ENCODE results near the gene SCNN1G. TPM values are rescaled to one million over a fixed set of nuclear protein-coding genes. Genes with fewer than 3 reads are reported as not detected.

Gene SCNN1G
- total and polyA plus RNA-seq, 4 donors = not detected

- Histone ChIP-seq H3K27ac (ENCODE audit: low read depth in 1 of 2, low read length in 2 of 2) (no peak overlapping the region), H3K36me3 (ENCODE audit: control insufficient read depth in 4 of 4, insufficient read depth in 3 of 4, low read depth in 1 of 4, low read length in 3 of 4) (no peaks in the 10 kb centered on the region), H3K9me3 (ENCODE audit: control insufficient read depth in 4 of 4, low read length in 3 of 4) (no peaks in the 10 kb centered on the region), H3K4me1 (ENCODE audit: control insufficient read depth in 4 of 4, insufficient read depth in 4 of 4, low read length in 3 of 4) (no peaks in the 10 kb centered on the region), H3K4me3 (ENCODE audit: low read depth in 1 of 3, low read length in 3 of 3) (no peak overlapping the region), H3K9ac (ENCODE audit: low read depth in 1 of 2, low read length in 2 of 2) (no peak overlapping the region), H3K27me3 (ENCODE audit: control insufficient read depth in 4 of 4, insufficient read depth in 4 of 4, low read length in 3 of 4) (no peaks in the 10 kb centered on the region)
- no peak for TF ChIP-seq HNF4A (conservative IDR thresholded peaks at IDR 0.05)
- TF ChIP-seq, protein P1, sequence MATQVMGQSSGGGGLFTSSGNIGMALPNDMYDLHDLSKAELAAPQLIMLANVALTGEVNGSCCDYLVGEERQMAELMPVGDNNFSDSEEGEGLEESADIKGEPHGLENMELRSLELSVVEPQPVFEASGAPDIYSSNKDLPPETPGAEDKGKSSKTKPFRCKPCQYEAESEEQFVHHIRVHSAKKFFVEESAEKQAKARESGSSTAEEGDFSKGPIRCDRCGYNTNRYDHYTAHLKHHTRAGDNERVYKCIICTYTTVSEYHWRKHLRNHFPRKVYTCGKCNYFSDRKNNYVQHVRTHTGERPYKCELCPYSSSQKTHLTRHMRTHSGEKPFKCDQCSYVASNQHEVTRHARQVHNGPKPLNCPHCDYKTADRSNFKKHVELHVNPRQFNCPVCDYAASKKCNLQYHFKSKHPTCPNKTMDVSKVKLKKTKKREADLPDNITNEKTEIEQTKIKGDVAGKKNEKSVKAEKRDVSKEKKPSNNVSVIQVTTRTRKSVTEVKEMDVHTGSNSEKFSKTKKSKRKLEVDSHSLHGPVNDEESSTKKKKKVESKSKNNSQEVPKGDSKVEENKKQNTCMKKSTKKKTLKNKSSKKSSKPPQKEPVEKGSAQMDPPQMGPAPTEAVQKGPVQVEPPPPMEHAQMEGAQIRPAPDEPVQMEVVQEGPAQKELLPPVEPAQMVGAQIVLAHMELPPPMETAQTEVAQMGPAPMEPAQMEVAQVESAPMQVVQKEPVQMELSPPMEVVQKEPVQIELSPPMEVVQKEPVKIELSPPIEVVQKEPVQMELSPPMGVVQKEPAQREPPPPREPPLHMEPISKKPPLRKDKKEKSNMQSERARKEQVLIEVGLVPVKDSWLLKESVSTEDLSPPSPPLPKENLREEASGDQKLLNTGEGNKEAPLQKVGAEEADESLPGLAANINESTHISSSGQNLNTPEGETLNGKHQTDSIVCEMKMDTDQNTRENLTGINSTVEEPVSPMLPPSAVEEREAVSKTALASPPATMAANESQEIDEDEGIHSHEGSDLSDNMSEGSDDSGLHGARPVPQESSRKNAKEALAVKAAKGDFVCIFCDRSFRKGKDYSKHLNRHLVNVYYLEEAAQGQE (IDR thresholded peaks at IDR 0.05) = peak; percentile 98
- DNase-seq (ENCODE audit: low spot score) = no peak
- 45% methylated on average over 2 of the region's 2 CpGs for WGBS
Observed at GRCh38 chr16:23174622-23175021, 7.9 kb upstream of the SCNN1G start.

DNA sequence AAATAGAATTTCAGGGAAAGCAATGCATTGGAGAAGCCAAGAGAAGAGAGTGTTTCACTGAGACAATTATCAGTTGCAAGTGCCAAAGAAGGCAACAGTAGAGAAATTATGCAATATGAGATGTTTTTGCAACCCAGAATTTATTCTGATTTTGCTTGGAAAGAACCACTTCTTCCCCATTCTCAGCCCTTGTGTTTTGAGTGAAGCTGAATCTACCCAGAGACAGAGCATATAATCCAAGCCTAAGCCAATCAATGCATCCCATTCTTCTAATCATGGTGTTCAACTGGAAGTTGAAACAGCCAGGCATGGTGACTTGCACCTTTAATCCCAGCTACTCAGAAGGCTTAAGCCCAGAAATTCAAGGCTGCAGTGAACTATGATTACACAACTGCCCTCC lies 6.9 kb upstream of the SCNN1G start:
- Histone ChIP-seq H3K4me3 (ENCODE audit: low read depth in 1 of 3, low read length in 3 of 3) (no peak overlapping the region), H3K27me3 (ENCODE audit: control insufficient read depth in 4 of 4, insufficient read depth in 4 of 4, low read length in 3 of 4) (peaks cover 0 to 4% (median 0%) of the 10 kb centered on the region in 4 donors), H3K4me1 (ENCODE audit: control insufficient read depth in 4 of 4, insufficient read depth in 4 of 4, low read length in 3 of 4) (no peaks in the 10 kb centered on the region), H3K27ac (ENCODE audit: low read depth in 1 of 2, low read length in 2 of 2) (no peak overlapping the region), H3K36me3 (ENCODE audit: control insufficient read depth in 4 of 4, insufficient read depth in 3 of 4, low read depth in 1 of 4, low read length in 3 of 4) (no peaks in the 10 kb centered on the region), H3K9me3 (ENCODE audit: control insufficient read depth in 4 of 4, low read length in 3 of 4) (no peaks in the 10 kb centered on the region), H3K9ac (ENCODE audit: low read depth in 1 of 2, low read length in 2 of 2) (no peak overlapping the region)
- TF ChIP-seq HNF4A (conservative IDR thresholded peaks at IDR 0.05) = no peak
- TF ChIP-seq HNF4G (IDR thresholded peaks at IDR 0.05) = no peak
- no peak for TF ChIP-seq EGR1 (IDR thresholded peaks at IDR 0.05; ENCODE audit: low read depth in 2 of 2)
- no peak for TF ChIP-seq ZBTB33 (IDR thresholded peaks at IDR 0.05)
- TF ChIP-seq RXRA (IDR thresholded peaks at IDR 0.05) = no peak
- no peak for TF ChIP-seq NR2F2 (IDR thresholded peaks at IDR 0.05)
- no peak for TF ChIP-seq TAF1 (conservative IDR thresholded peaks at IDR 0.05)
- TF ChIP-seq, protein P2, sequence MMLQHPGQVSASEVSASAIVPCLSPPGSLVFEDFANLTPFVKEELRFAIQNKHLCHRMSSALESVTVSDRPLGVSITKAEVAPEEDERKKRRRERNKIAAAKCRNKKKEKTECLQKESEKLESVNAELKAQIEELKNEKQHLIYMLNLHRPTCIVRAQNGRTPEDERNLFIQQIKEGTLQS (IDR thresholded peaks at IDR 0.05) = no peak
- TF ChIP-seq JUND (IDR thresholded peaks at IDR 0.05) = no peak
- TF ChIP-seq RAD21 (IDR thresholded peaks at IDR 0.05) = no peak
- TF ChIP-seq, protein P3, sequence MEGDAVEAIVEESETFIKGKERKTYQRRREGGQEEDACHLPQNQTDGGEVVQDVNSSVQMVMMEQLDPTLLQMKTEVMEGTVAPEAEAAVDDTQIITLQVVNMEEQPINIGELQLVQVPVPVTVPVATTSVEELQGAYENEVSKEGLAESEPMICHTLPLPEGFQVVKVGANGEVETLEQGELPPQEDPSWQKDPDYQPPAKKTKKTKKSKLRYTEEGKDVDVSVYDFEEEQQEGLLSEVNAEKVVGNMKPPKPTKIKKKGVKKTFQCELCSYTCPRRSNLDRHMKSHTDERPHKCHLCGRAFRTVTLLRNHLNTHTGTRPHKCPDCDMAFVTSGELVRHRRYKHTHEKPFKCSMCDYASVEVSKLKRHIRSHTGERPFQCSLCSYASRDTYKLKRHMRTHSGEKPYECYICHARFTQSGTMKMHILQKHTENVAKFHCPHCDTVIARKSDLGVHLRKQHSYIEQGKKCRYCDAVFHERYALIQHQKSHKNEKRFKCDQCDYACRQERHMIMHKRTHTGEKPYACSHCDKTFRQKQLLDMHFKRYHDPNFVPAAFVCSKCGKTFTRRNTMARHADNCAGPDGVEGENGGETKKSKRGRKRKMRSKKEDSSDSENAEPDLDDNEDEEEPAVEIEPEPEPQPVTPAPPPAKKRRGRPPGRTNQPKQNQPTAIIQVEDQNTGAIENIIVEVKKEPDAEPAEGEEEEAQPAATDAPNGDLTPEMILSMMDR (IDR thresholded peaks at IDR 0.05; ENCODE audit: low read depth, low read length, missing input control) = no peak
- TF ChIP-seq GABPA (IDR thresholded peaks at IDR 0.05 in 1 of 2, conservative IDR thresholded peaks at IDR 0.05 in 1 of 2) = no peak
- TF ChIP-seq FOXA2 (IDR thresholded peaks at IDR 0.05) = no peak
- TF ChIP-seq MAX (IDR thresholded peaks at IDR 0.05) = no peak
- no peak for TF ChIP-seq YY1 (IDR thresholded peaks at IDR 0.05)
- TF ChIP-seq, protein P1 (IDR thresholded peaks at IDR 0.05) = no peak
- TF ChIP-seq SP1 (IDR thresholded peaks at IDR 0.05) = no peak
- TF ChIP-seq FOXA1 (IDR thresholded peaks at IDR 0.05) = no peak
- no peak for DNase-seq (ENCODE audit: low spot score)
